ENCODE data around the gene PIAS1.
"Not testable (repeated sequence)": the region's sequence is repeated elsewhere in the genome, so short reads cannot be mapped to it uniquely, and the experiment has no call there.

Gene PIAS1

DNA sequence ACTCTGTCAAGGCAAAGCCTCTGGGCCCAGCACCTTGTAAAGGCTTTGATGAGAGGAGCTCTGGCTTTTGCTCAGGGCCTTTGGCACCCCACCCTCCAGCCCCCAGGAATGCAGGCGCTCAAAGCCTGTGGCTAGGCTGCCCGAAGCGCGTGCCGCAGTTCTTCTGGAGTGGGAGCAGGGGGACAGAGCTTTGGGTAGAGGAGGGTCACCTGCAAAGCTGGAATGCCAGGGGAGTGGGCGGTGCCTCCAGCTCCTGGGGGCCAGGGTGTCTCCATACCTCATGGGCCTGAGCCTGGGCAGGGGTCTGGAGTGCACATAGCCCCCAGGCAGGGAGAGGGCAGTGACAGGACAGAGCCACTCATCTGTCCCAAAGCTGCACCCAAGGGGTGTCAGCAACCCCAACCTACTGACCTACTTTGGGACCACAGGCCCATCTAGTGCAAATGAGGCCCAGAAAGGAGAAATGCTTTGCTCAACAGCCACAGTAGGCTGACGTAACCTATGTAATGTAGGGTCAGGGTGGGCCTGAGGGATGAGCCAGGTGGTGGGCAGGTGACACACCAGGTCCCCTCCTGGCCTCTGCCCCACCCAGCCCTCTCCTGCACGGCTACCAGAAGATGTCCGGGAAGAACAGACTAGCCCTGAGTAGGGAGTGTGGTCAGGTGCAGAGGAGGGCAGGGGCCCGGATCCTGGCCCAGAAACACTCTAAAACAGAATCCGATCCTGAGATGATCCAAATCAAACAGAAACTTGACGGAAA, 153.2 kb downstream of the PIAS1 start:
- Histone ChIP-seq H3K27ac (ENCODE audit: low read length) (no peak overlapping the region), H3K9ac (ENCODE audit: low read length) (no peak overlapping the region), H3K4me1 (ENCODE audit: control insufficient read depth, low read depth, low read length) (peaks cover 22% of the 10 kb centered on the region), H3K4me3 (ENCODE audit: low read length) (no peak overlapping the region), H3K27me3 (ENCODE audit: control insufficient read depth, insufficient read depth, low read length) (no peaks in the 10 kb centered on the region), H3K9me3 (ENCODE audit: control insufficient read depth, low read depth, low read length) (no peaks in the 10 kb centered on the region), H3K36me3 (ENCODE audit: control insufficient read depth, low read depth, low read length) (no peaks in the 10 kb centered on the region)

GRCh38 chr15:68208136-68208535, 154.0 kb downstream of the PIAS1 start:
- Histone ChIP-seq H3K27me3 (ENCODE audit: control insufficient read depth, insufficient read depth, low read length) (no peaks in the 10 kb centered on the region), H3K9me3 (ENCODE audit: control insufficient read depth, low read depth, low read length) (no peaks in the 10 kb centered on the region), H3K27ac (ENCODE audit: low read length) (no peak overlapping the region), H3K36me3 (ENCODE audit: control insufficient read depth, low read depth, low read length) (no peaks in the 10 kb centered on the region), H3K9ac (ENCODE audit: low read length) (no peak overlapping the region), H3K4me1 (ENCODE audit: control insufficient read depth, low read depth, low read length) (peaks cover 22% of the 10 kb centered on the region), H3K4me3 (ENCODE audit: low read length) (no peak overlapping the region)

DNA sequence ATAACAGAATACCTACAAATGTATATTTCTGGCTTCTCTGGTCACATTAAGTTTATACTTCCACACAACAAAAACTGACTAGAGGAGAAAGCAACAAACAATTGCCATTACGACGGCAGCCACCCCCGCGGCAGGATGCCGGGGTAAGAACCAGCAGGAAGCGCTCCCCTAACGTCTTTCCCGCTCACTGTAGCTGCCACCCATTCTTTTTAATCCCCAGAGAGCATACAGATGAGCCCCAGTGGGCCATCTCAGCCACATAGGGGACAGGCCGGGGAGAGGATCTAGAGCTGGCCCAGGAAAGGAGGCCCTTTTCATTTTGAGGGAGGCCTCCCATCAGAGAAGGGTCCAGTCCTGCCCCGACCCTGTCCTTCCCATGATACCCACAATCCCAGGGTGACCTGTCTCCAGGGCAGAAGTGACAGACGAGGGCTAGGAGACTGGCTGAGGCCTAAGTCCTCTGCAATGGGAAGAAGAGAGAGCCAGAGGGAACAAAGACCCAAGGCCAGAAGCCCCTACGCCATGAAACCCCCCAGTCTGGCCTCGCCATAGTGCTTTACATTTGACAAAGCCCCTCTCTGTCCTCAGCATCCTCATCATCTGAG, 154.6 kb downstream of the PIAS1 start:
- H3K36me3 ChIP-seq (ENCODE audit: control insufficient read depth, low read depth, low read length), result no peaks in the 10 kb centered on the region
- no peaks in the 10 kb centered on the region for H3K9me3 ChIP-seq (ENCODE audit: control insufficient read depth, low read depth, low read length)
- H3K27me3 ChIP-seq (ENCODE audit: control insufficient read depth, insufficient read depth, low read length), result no peaks in the 10 kb centered on the region
- no peak overlapping the region for H3K4me3 ChIP-seq (ENCODE audit: low read length)
- peaks cover 22% of the 10 kb centered on the region for H3K4me1 ChIP-seq (ENCODE audit: control insufficient read depth, low read depth, low read length)
- no peak overlapping the region for H3K9ac ChIP-seq (ENCODE audit: low read length)
- no peak overlapping the region for H3K27ac ChIP-seq (ENCODE audit: low read length)

- H3K4me3 ChIP-seq (ENCODE audit: low read length), result no peak overlapping the region
- no peaks in the 10 kb centered on the region for H3K36me3 ChIP-seq (ENCODE audit: control insufficient read depth, low read depth, low read length)
- H3K27me3 ChIP-seq (ENCODE audit: control insufficient read depth, insufficient read depth, low read length), result no peaks in the 10 kb centered on the region
- no peaks in the 10 kb centered on the region for H3K9me3 ChIP-seq (ENCODE audit: control insufficient read depth, low read depth, low read length)
- H3K27ac ChIP-seq (ENCODE audit: low read length), result no peak overlapping the region
- peaks cover 22% of the 10 kb centered on the region for H3K4me1 ChIP-seq (ENCODE audit: control insufficient read depth, low read depth, low read length)
- H3K9ac ChIP-seq (ENCODE audit: low read length), result no peak overlapping the region
Measured at GRCh38 chr15:68209272-68209671, 155.2 kb downstream of the PIAS1 start.

DNA sequence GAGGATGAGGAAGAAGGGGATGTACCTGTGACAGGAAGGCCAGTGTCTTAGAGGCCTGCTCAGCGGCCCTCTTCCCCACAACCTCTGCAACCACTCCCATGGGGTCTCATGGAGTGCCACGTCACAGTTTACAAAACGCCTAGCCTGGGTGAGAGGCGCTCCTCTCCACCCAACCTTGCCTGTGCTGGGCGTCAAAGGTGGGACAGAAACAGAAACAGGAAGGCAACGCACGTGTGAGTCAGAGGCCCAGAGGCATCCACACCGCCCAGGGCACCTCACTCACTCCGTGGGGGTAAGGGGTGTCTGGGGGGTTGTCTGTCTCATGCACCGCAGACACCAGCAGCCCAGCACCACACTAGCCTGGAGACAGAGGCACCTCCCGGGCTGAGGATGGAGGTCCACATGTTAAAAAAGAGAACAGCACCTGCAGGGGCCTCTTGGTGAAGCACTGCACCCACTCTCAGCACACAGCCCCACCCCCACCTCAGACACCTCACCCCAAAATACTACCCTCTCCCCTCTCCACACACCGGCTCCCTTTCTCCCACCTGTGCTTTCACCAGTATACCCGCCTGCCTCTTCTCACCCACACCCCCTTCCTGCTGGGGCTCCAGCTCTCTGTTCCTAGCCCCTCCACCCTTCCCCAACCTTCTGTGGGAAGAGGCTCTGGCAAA, 155.8 kb downstream of the PIAS1 start:
- Histone ChIP-seq H3K36me3 (ENCODE audit: control insufficient read depth, low read depth, low read length) (no peaks in the 10 kb centered on the region), H3K9ac (ENCODE audit: low read length) (no peak overlapping the region), H3K27ac (ENCODE audit: low read length) (no peak overlapping the region), H3K4me1 (ENCODE audit: control insufficient read depth, low read depth, low read length) (peaks cover 22% of the 10 kb centered on the region), H3K27me3 (ENCODE audit: control insufficient read depth, insufficient read depth, low read length) (no peaks in the 10 kb centered on the region), H3K9me3 (ENCODE audit: control insufficient read depth, low read depth, low read length) (no peaks in the 10 kb centered on the region), H3K4me3 (ENCODE audit: low read length) (no peak overlapping the region)

DNA sequence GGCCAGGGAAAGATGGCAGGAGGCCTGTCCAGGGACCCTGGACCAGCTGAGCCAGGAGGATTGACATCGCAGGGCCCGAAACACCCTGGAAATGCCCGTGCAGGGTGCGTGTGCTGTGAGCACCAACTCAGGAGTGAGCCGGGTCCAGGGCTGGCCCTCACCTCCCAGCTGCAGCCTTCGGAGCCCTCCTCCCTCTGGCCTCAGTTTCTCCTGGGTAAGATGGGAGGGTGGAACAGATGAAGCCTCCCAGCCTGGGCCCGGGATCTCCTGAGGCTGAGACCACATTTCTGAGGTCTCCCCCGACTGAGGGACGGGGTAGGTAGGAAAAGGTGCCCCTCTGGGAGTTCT, 156.3 kb downstream of the PIAS1 start:
- Histone ChIP-seq H3K4me1 (ENCODE audit: control insufficient read depth, low read depth, low read length) (peaks cover 22% of the 10 kb centered on the region), H3K36me3 (ENCODE audit: control insufficient read depth, low read depth, low read length) (no peaks in the 10 kb centered on the region), H3K9me3 (ENCODE audit: control insufficient read depth, low read depth, low read length) (no peaks in the 10 kb centered on the region), H3K27ac (ENCODE audit: low read length) (no peak overlapping the region), H3K27me3 (ENCODE audit: control insufficient read depth, insufficient read depth, low read length) (no peaks in the 10 kb centered on the region), H3K9ac (ENCODE audit: low read length) (no peak overlapping the region), H3K4me3 (ENCODE audit: low read length) (no peak overlapping the region)

GRCh38 chr15:68210821-68211655, 156.9 kb downstream of the PIAS1 start:
- no peak overlapping the region for H3K9ac ChIP-seq (ENCODE audit: low read length)
- H3K4me3 ChIP-seq (ENCODE audit: low read length), result no peak overlapping the region
- H3K27ac ChIP-seq (ENCODE audit: low read length), result no peak overlapping the region

GRCh38 chr15:68211656-68212320, 157.7 kb downstream of the PIAS1 start:
- H3K36me3 ChIP-seq (ENCODE audit: control insufficient read depth, low read depth, low read length), result no peaks in the 10 kb centered on the region

More at GRCh38 chr15:68210821-68211655, 156.9 kb downstream of the PIAS1 start:
- no peaks in the 10 kb centered on the region for H3K9me3 ChIP-seq (ENCODE audit: control insufficient read depth, low read depth, low read length)
- no peaks in the 10 kb centered on the region for H3K36me3 ChIP-seq (ENCODE audit: control insufficient read depth, low read depth, low read length)
- H3K27me3 ChIP-seq (ENCODE audit: control insufficient read depth, insufficient read depth, low read length), result no peaks in the 10 kb centered on the region
- peaks cover 16% of the 10 kb centered on the region for H3K4me1 ChIP-seq (ENCODE audit: control insufficient read depth, low read depth, low read length)

DNA sequence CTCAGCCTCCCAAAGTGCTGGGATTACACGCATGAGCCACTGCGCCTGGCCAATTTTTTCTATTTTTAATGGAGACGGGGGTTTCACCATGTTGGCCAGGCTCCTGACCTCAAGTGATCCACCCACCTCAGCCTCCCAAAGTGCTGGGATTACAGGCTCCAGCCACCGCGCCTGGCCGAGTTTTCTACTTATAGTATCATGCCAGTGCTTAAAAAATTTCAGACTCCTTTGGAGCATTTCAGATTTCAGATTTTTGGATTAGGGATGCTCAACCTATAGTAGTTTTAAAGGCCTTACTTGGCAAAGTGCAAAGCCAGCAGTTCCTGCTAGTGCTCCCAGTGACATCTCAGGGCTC, 159.4 kb downstream of the PIAS1 start:
- H3K4me1 ChIP-seq (ENCODE audit: control insufficient read depth, low read depth, low read length); H3K27ac ChIP-seq (ENCODE audit: low read length); H3K9me3 ChIP-seq (ENCODE audit: control insufficient read depth, low read depth, low read length): not testable (repeated sequence)

More at GRCh38 chr15:68211656-68212320, 157.7 kb downstream of the PIAS1 start:
- H3K27me3 ChIP-seq (ENCODE audit: control insufficient read depth, insufficient read depth, low read length), result no peaks in the 10 kb centered on the region
- H3K27ac ChIP-seq (ENCODE audit: low read length), result no peak overlapping the region
- H3K4me1 ChIP-seq (ENCODE audit: control insufficient read depth, low read depth, low read length), result peaks cover 8% of the 10 kb centered on the region
- H3K4me3 ChIP-seq (ENCODE audit: low read length), result no peak overlapping the region
- H3K9ac ChIP-seq (ENCODE audit: low read length), result no peak overlapping the region
- no peaks in the 10 kb centered on the region for H3K9me3 ChIP-seq (ENCODE audit: control insufficient read depth, low read depth, low read length)

GRCh38 chr15:68213991-68214837, 160.1 kb downstream of the PIAS1 start:
- H3K9ac ChIP-seq (ENCODE audit: low read length), result no peak overlapping the region
- H3K27ac ChIP-seq (ENCODE audit: low read length), result no peak overlapping the region
- H3K4me1 ChIP-seq (ENCODE audit: control insufficient read depth, low read depth, low read length), result peaks cover 7% of the 10 kb centered on the region
- H3K36me3 ChIP-seq (ENCODE audit: control insufficient read depth, low read depth, low read length), result peaks cover 17% of the 10 kb centered on the region
- no peaks in the 10 kb centered on the region for H3K27me3 ChIP-seq (ENCODE audit: control insufficient read depth, insufficient read depth, low read length)
- H3K4me3 ChIP-seq (ENCODE audit: low read length), result no peak overlapping the region
- H3K9me3 ChIP-seq (ENCODE audit: control insufficient read depth, low read depth, low read length), result no peaks in the 10 kb centered on the region

More for the DNA sequence above, 159.4 kb downstream of the PIAS1 start:
- H3K36me3 ChIP-seq (ENCODE audit: control insufficient read depth, low read depth, low read length), result peaks cover 13% of the 10 kb centered on the region
- not testable (repeated sequence) for H3K9ac ChIP-seq (ENCODE audit: low read length); H3K27me3 ChIP-seq (ENCODE audit: control insufficient read depth, insufficient read depth, low read length); H3K4me3 ChIP-seq (ENCODE audit: low read length)
